RKO (cell line): Measurements from ENCODE around the gene CNTN4.
A peak's percentile ranks its signal among the peaks of the same experiment; 100 is the strongest.

Experiments
- DNase-seq: peaks from one replicate; pipeline ENCODE4 v3.0.0-alpha.2; 2016; ENCODE audit warnings: low spot score

Gene CNTN4

DNA sequence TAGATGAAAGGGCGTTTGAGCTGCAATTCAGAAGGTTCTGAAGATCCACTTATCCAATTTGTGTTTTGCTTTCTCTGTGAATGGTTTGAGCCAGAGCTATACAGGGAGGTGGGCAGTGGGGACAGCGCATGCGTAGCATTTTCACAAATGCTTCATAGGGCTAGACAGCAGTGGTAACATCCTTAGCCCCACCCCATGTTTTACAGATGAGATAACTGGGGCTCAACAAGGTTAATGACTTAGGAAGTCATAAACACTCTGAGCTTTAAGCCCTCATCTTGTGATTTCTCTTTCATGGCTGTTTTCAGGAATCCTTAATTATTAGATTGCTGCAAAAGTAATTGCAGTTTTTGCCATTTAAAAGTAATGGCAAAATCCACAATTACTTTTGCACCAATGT is 602.8 kb downstream of the CNTN4 start:
- no peak for DNase-seq

DNA sequence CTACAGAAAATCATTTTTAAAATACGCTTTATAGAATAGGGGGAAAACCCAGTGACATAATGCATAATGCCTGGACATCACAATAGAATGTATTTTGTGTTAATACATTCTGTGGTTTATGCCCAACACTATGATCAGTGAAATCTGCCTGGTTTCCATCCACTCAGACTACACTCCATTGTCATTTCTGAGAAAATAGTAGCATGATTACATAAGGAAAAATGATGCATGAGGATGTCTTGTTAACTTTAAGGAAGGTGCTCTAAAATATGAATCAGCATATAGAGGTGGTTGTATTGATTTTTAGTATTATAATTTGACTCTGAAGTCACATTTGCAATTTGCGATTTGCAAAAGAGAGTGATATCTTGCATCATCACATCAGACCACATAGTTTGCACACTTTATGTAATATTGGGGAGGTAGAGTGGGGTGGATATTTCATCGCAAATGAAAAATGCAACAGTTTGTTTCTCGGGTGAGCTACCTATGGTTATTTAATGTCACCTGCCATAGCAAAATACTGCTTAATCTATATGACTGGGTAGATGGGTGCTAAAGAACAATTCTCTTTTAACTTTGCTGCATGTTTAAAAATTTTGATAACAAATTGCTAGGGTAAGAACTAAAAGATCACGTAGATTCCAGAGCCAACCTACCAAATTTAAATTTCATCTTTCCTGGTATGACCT is 607.6 kb downstream of the CNTN4 start:
- DNase-seq = no peak

- no peak for DNase-seq
These were observed 608.2 kb downstream of the CNTN4 start for GRCh38 chr3:2706836-2707210.

DNA sequence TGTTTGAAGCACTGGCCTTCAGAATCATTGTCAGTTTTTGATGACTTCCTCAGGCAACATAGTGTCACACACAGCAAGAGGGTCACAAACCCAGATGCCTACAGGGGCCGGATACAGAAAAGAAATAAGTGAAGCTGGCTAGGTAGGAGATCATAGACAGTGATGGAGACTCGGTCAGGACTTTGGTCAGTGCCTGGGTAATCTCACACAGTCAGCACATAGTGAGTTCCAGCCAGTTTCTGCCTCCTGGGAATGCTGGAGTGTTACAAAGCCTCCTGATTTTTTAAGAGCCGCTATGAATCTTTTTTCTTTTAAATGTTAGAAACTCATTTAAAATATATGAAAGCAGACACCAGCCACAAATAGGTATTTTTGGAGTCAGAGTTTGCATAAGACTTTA is 612.4 kb downstream of the CNTN4 start:
- no peak for DNase-seq

DNA sequence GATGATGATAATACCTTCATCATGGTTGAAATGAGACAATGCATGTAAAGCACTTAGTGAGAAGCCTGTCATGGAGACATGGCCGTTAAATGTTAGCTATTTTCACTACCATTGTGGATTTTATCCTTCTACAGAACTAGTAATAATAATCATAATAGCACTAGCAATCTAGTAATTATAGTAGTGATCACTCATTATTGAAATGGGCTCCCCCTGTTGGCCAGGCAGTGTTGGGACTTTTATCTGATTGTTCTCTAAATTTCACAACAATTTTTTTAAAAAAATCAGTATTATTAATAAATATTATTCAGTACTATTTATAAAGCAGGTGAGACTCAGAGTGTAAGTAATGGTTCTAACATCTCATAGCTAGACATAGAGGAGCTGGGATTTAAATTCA is 615.3 kb downstream of the CNTN4 start:
- peak; percentile 11 for DNase-seq

GRCh38 chr3:2714834-2715233 is 616.2 kb downstream of the CNTN4 start:
- no peak for DNase-seq

DNA sequence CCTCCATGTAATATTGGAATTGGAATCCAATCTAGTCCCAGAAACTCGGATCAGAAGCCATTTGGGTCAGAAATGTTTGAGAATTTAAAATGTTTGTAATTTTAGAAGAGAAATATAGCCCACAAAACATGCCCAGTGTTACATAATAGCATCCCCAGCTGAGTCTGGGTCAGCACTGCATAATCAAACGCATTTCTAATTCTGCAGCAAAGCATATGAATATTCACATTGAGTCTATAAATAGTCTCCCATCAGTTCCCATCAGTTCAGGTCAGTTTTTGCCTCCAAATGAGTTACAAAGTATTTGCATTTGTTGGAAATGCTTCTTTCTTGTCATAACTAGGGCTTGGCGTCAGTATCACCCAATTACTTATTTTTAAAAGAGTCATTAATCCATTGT is 628.4 kb downstream of the CNTN4 start:
- DNase-seq = no peak

GRCh38 chr3:2727610-2728318 is 629.1 kb downstream of the CNTN4 start:
- DNase-seq = no peak

GRCh38 chr3:2731843-2732242 is 633.2 kb downstream of the CNTN4 start:
- no peak for DNase-seq

DNA sequence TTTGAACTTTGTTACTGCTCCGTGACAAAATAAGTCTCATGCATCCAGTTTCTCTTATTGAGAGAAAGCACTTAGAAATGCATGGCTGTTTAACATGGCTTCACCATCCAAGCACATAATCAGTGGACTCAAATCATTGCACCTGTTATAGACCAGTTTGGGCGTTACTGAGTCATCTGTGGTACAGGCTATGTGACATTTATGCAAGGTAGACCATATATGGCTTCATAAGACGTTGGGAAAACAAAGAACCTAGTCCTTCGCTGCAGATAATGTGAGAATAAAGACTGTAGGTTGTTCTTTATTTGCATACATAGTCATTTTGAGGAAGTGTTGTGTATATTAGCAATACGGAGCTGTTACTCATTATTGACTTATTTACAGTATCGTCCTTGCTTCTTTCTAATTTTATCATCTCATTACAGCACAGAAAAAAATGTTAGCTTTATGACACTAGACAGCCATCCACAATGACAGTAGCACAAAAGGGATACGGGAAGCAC is 636.8 kb downstream of the CNTN4 start:
- no peak for DNase-seq

GRCh38 chr3:2741516-2741915 is 642.9 kb downstream of the CNTN4 start:
- DNase-seq = no peak

DNA sequence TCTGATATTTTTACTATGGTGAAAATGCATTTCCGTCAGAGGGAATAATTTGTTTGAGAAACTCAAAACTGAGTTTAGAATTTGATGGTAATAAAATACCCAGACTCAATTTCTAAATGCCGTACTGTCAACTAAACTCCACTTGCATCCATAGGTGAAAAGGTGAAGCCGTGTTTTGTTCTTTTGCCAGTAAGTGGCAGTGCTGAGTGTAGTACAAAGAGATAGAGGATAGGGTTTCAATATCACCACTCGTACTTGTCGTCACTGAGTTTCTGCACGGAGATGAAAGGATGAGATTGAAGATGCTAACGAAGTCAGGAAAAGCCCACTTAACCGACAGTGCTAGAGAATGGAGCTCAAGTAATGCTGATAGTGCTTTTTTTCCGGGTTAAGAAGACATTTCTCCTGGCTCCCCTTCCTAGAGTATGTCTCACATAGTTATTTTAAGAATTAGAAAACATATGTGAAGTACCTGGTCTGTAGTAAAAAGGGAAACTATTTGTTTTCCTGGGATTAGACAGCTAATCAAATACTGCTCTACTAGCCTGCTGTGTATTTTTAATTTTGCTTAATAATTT is 666.4 kb downstream of the CNTN4 start:
- peak; percentile 8 for DNase-seq

DNA sequence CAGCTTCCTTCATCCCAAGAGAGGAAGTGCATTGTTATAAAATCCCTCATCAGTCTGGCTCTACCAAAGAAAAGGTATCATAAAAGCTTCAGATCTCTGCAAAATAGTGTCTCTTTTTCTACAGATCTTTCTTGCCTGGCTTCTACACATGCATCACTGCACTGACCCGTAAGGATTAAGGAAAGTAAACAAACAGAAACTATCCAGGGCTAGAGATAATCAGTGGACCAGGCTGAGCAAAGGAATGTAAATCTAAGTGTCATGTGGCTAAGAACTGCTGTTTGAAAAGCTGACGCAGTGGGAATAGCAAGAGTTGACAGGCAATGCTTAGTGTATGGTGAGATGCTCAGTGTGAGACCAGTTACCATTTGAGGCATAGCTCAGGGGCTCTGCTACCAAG is 671.8 kb downstream of the CNTN4 start:
- no peak for DNase-seq

- DNase-seq = no peak
These were observed 672.5 kb downstream of the CNTN4 start for GRCh38 chr3:2771193-2771592.

DNA sequence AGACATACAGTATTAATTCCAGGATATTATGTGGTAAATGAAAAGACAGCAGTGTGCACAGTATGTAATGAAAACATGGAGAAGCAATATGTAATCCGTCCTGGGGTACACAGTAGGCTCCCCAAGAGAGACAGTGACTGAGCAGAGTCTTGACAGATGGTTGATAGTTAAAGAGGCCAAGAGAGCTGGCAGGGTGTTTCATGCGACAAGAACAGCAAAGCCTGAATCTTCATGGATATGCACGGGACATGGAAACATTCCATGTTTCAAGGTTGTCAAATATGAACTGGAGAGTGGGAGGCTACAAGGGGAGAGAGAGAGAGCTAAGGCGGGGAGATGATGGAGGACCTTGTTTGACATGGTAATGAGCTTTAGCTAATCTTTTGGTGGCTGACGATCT is 673.1 kb downstream of the CNTN4 start:
- no peak for DNase-seq

DNA sequence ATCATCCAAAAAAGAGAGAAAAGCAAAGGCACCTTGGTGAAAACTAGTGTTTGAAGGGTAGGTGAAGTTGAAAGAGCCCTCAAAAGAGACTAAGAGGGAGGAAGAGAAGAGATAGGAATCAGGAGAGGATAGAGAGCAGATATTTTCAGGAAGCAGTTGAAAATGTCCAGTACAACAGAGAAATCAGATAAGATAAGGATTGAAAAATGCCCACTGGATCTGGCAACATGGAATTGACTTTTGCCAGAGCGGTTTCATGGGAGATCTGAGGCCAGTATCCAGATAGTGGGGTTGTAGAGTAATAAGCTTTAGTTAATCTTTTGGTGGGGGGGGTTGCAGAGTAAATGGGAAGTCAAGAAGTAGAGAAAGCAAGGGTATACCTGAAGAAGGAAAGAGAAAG is 674.1 kb downstream of the CNTN4 start:
- no peak for DNase-seq

DNA sequence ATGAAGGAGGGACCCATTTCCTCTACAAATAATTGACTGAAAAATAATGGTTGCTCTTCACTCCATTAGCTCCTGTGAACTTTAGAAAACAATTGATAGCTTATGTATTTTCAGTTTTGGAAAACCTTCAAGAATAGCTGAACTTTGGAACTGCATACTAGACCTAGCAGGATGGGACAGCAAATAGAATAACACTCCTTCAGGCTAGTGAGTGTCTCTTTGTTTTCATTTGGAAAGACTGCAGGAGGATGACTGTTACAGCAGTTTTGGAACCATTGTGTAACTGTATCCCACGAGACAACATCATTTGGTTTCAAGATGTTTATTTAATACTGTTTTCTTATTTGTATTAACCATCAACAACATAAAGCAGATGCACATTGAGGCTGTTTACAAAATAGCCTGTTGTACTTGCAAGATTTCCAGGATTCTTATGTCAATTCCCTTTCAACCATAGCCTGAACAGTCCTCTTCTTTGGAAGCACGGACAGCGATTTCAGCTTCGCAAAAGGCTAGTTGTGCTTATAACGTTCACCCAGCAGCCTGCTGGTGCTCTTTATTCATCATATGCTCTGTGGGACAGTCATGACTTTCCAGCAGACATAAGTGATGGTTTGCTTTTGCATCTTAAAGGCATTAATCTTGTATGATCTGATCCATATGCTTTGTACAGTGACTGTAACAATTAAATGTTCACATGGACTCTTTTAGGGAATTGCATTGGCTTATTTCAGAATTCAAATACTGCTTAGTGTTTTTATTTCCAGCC is 676.0 kb downstream of the CNTN4 start:
- DNase-seq = no peak

- no peak for DNase-seq
These were observed 684.6 kb downstream of the CNTN4 start for GRCh38 chr3:2783261-2783660.

DNA sequence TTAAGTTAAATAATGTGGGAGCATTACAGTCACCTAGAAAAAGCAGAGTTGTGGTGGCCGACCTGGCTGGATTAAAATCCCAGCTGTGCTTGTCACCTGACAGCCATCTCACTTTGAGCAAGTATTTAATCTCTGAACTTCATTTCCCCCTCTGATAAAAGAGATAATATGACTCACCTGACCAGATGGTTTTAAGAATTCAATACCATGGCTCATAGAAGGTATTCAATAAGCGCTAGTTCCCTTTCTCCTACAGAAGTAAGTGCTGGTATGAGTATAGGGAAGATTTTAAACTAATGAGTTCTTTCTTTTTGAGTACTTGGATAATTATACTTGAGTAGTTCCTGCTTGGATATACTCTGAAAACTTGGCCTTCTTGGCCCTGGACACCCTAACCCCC is 686.0 kb downstream of the CNTN4 start:
- DNase-seq = no peak

GRCh38 chr3:2790266-2790815 is 691.7 kb downstream of the CNTN4 start:
- no peak for DNase-seq

DNA sequence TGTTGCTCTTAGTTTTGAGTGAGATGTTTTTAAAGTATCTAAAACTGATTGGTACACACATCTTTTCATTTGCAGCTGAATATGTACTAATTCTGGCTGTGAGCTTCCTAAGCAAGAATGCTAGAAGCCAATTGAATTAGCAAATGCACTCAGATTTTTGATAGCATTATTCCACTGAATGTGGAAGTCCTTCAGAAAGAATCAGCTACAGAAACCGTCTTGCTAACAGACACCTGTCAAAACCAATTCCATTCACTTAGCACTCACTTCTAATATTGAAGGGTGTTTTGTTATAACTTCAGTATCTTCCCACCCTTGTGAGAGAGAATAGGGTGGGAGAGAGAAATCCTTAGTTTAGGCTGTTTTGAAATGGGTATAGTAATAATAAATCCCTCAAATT is 693.8 kb downstream of the CNTN4 start:
- DNase-seq = no peak

- DNase-seq = no peak
These were observed 695.3 kb downstream of the CNTN4 start for GRCh38 chr3:2793987-2794386.
